22Rv1 (cell line): ENCODE results near the gene SYNPO.

Source experiments
- H3K27ac ChIP-seq: fragments of 450-650 bp; 2 replicates; pipeline ENCODE4 v1.5.1; 2017
- CTCF ChIP-seq: fragments of 450-650 bp; IDR thresholded peaks from 2 replicates; pipeline ENCODE4 v1.5.1; 2017; ENCODE audit warnings: mild to moderate bottlenecking
- ZFX ChIP-seq: fragments of 450-650 bp; IDR thresholded peaks from 2 replicates; pipeline ENCODE4 v1.6.1; 2017; ENCODE audit warnings: antibody characterized with exemption, borderline replicate concordance

Gene SYNPO

GRCh38 chr5:150663936-150664335 lies 23.5 kb downstream of the SYNPO start:
- TF ChIP-seq ZFX = no peak
- TF ChIP-seq CTCF = no peak
- H3K27ac ChIP-seq = no peak overlapping the region

DNA sequence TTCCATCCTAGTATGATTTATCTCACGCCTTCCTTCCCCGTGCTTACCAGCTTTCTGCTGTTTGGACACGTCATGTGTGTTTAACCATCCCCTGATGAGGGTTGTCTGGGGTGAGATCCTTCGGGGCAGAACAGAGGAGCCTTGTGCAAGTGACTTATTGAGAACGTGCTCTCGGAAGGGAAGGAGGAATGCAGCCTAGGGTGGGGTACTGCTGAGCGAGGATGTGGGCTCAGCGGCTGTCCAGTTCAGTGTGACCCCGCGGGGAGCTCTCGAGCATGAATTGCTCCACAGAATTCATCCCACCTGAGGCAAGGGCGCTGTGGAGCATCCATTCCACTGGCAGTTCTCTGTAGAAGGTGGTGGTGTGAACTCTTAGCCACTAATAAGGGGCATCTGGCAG lies 24.6 kb downstream of the SYNPO start:
- H3K27ac ChIP-seq = no peak overlapping the region
- no peak for TF ChIP-seq CTCF
- TF ChIP-seq ZFX = no peak

DNA sequence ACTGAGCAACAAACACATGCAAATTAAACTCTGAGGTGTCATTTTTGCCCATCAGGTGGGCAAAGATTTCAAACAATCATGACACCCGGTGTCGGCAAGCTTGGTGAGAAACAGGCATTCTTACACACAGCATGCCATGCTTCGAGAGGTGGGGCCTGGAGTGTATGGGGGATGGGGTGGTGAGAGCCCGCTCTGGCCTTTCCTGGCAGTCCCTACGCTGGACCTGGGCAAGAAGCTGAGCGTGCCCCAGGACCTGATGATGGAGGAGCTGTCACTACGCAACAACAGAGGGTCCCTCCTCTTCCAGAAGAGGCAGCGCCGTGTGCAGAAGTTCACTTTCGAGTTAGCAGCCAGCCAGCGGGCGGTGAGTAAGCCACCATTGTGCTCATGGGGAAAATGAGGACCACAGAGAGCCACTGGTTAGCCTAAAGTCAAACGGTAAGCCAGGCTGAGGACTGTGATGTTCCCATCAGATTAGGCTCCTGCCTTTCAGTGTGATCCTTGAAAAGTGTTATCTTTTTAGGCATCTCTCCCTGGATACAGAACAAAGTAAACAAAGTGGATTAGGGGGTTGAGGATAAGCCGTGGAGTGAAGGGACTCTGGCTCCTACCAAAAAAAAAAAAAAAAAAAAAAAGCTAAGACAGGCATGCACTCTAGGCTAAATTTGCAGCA lies 30.0 kb downstream of the SYNPO start:
- no peak overlapping the region for H3K27ac ChIP-seq
- TF ChIP-seq ZFX (no peak), CTCF (no peak)

GRCh38 chr5:150670948-150671310 lies 30.5 kb downstream of the SYNPO start:
- no peak for TF ChIP-seq CTCF
- TF ChIP-seq ZFX = no peak
- no peak overlapping the region for H3K27ac ChIP-seq

GRCh38 chr5:150671509-150672236 lies 31.2 kb downstream of the SYNPO start:
- no peak overlapping the region for H3K27ac ChIP-seq
- TF ChIP-seq ZFX = no peak
- no peak for TF ChIP-seq CTCF

DNA sequence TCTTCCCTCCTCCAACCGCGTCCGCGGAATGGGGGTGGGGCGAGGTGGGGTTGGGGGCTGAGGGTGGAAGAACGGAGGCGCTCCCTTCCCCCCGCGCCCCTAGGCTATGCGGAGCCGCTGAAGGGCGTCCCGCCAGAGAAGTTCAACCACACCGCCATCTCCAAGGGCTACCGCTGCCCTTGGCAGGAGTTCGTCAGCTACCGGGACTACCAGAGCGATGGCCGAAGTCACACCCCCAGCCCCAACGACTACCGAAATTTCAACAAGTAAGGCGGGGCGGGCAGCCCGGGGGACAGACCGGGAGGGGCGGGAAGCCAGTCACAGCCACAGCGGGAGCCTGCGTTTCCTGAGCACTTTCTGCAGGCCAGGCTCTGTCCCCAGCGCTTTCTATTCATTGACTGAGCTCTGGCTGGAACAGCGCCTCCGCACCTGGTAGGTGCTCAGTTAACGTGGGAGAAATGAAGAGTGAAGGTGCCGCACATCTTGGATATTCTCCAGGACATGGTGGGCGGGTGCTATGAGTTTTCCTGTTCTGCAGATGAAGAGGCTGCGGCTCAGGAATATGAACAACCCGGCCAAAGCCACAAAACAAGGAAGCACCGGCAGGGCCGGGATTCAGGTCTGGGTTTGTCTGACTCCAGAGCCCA lies 31.9 kb downstream of the SYNPO start:
- no peak overlapping the region for H3K27ac ChIP-seq
- TF ChIP-seq CTCF (0 out of 2 replicates have a peak, but pooled peaks have one; percentile 12), ZFX (no peak)

DNA sequence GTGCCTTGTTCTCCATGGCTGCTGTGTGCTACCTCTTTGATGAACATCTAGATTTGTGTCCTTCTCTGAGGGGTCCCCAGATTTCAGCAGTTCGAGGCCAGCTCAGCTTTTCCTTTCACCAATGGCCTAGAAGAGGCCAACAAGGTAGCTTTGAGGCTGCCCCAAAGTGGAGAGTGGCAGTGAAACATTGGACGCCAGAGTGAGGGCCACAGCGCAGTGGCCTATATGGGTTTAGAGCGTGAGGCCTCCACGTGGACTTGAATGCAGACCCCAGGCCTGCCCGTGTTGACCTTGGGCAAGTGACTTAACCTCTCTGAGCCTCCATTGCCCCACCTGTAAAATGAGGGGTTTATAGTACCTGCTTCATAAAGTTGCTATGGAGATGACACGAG lies 32.4 kb downstream of the SYNPO start:
- no peak for TF ChIP-seq ZFX
- no peak for TF ChIP-seq CTCF
- H3K27ac ChIP-seq = no peak overlapping the region
